ENCODE measurements around the gene ITPK1.
A peak's percentile ranks its signal among the peaks of the same experiment; 100 is the strongest.

Gene ITPK1

DNA sequence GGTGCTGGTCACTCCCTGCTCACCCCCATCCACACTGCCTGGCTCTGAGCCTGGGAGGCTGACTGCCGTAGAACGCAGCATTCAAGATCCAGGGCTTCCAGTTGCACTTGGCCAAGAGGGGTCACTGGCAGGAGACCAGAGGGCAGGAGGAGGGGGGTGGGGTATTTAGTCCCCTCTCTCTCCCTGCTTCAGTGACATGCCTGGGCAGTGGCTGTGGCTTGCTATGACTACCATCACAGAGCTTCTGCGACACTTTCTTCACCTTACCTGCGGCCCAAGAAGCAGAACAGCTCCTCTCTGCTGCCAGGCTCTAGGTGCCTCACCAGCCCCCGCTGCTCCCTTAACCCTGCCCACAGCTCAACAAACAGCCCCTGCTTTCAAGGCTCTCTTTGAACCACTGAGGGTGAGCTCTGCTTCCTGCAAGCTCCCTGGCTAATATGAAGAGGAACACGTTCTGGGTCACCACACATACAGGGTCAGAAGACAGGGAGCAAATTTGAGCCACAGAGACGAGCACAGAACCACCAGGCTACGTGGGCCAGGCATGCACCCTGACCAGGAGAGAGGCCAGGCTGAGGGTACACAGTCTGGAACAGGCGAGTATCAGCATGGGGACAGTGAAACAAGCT lies 55.7 kb downstream of the ITPK1 start:
- peak; percentile 14 for ATAC-seq
- TF ChIP-seq ISL1 (CRISPR knock-in tag; IDR thresholded peaks at IDR 0.05) (no peak), ZNF70 (CRISPR knock-in tag; IDR thresholded peaks at IDR 0.05) (no peak), ZFP30 (CRISPR knock-in tag; IDR thresholded peaks at IDR 0.05) (no peak), BACH2 (CRISPR knock-in tag; IDR thresholded peaks at IDR 0.05; ENCODE audit: borderline replicate concordance) (no peak), CSDC2 (CRISPR knock-in tag; IDR thresholded peaks at IDR 0.05) (no peak), ZNF8 (CRISPR knock-in tag; IDR thresholded peaks at IDR 0.05) (no peak), RARB (CRISPR knock-in tag; IDR thresholded peaks at IDR 0.05) (no peak), TOX (CRISPR knock-in tag; IDR thresholded peaks at IDR 0.05; ENCODE audit: borderline replicate concordance) (no peak), OSR1 (CRISPR knock-in tag; IDR thresholded peaks at IDR 0.05) (no peak), ZFP3 (CRISPR knock-in tag; IDR thresholded peaks at IDR 0.05) (no peak), GLIS3 (CRISPR knock-in tag; IDR thresholded peaks at IDR 0.05) (no peak), SNAI2 (CRISPR knock-in tag; IDR thresholded peaks at IDR 0.05) (no peak)
- TF ChIP-seq, protein P1, sequence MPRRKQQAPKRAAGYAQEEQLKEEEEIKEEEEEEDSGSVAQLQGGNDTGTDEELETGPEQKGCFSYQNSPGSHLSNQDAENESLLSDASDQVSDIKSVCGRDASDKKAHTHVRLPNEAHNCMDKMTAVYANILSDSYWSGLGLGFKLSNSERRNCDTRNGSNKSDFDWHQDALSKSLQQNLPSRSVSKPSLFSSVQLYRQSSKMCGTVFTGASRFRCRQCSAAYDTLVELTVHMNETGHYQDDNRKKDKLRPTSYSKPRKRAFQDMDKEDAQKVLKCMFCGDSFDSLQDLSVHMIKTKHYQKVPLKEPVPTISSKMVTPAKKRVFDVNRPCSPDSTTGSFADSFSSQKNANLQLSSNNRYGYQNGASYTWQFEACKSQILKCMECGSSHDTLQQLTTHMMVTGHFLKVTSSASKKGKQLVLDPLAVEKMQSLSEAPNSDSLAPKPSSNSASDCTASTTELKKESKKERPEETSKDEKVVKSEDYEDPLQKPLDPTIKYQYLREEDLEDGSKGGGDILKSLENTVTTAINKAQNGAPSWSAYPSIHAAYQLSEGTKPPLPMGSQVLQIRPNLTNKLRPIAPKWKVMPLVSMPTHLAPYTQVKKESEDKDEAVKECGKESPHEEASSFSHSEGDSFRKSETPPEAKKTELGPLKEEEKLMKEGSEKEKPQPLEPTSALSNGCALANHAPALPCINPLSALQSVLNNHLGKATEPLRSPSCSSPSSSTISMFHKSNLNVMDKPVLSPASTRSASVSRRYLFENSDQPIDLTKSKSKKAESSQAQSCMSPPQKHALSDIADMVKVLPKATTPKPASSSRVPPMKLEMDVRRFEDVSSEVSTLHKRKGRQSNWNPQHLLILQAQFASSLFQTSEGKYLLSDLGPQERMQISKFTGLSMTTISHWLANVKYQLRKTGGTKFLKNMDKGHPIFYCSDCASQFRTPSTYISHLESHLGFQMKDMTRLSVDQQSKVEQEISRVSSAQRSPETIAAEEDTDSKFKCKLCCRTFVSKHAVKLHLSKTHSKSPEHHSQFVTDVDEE (CRISPR knock-in tag; IDR thresholded peaks at IDR 0.05): no peak
- TF ChIP-seq, protein P2, sequence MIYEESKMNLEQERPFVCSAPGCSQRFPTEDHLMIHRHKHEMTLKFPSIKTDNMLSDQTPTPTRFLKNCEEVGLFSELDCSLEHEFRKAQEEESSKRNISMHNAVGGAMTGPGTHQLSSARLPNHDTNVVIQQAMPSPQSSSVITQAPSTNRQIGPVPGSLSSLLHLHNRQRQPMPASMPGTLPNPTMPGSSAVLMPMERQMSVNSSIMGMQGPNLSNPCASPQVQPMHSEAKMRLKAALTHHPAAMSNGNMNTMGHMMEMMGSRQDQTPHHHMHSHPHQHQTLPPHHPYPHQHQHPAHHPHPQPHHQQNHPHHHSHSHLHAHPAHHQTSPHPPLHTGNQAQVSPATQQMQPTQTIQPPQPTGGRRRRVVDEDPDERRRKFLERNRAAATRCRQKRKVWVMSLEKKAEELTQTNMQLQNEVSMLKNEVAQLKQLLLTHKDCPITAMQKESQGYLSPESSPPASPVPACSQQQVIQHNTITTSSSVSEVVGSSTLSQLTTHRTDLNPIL (CRISPR knock-in tag; IDR thresholded peaks at IDR 0.05; ENCODE audit: low read depth): no peak
- TF ChIP-seq, protein P3, sequence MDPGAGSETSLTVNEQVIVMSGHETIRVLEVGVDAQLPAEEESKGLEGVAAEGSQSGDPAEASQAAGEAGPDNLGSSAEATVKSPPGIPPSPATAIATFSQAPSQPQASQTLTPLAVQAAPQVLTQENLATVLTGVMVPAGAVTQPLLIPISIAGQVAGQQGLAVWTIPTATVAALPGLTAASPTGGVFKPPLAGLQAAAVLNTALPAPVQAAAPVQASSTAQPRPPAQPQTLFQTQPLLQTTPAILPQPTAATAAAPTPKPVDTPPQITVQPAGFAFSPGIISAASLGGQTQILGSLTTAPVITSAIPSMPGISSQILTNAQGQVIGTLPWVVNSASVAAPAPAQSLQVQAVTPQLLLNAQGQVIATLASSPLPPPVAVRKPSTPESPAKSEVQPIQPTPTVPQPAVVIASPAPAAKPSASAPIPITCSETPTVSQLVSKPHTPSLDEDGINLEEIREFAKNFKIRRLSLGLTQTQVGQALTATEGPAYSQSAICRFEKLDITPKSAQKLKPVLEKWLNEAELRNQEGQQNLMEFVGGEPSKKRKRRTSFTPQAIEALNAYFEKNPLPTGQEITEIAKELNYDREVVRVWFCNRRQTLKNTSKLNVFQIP (CRISPR knock-in tag; IDR thresholded peaks at IDR 0.05; ENCODE audit: borderline replicate concordance, low read depth): no peak
- TF ChIP-seq, protein P4, sequence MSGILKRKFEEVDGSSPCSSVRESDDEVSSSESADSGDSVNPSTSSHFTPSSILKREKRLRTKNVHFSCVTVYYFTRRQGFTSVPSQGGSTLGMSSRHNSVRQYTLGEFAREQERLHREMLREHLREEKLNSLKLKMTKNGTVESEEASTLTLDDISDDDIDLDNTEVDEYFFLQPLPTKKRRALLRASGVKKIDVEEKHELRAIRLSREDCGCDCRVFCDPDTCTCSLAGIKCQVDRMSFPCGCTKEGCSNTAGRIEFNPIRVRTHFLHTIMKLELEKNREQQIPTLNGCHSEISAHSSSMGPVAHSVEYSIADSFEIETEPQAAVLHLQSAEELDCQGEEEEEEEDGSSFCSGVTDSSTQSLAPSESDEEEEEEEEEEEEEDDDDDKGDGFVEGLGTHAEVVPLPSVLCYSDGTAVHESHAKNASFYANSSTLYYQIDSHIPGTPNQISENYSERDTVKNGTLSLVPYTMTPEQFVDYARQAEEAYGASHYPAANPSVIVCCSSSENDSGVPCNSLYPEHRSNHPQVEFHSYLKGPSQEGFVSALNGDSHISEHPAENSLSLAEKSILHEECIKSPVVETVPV (CRISPR knock-in tag; IDR thresholded peaks at IDR 0.05): no peak

DNA sequence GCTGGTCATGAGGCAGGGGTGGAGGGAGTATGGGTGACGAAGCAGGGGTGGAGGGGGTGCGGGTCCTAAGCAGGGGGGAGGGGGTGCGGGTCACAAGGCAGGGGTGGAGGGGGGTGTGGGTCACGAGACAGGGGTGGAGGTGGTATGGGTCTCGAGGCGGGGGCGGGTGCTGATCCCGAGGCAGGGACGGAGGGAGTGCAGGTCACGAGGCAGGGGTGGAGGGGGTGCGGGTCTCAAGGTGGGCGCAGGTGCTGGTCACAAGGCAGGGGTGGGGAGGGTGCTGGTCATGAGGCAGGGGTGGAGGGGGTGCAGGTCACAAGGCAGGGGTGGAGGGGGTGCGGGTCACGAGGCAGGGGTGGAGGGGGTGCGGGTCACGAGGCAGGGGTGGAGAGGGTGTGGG lies 56.5 kb downstream of the ITPK1 start:
- ATAC-seq: no peak
- TF ChIP-seq RARB (CRISPR knock-in tag; IDR thresholded peaks at IDR 0.05): no peak
- no peak for TF ChIP-seq ZNF565 (CRISPR knock-in tag; conservative IDR thresholded peaks at IDR 0.05; ENCODE audit: low read depth)
- TF ChIP-seq TCF4 (CRISPR knock-in tag; IDR thresholded peaks at IDR 0.05; ENCODE audit: borderline replicate concordance): no peak
- no peak for TF ChIP-seq ESRRG (CRISPR knock-in tag; IDR thresholded peaks at IDR 0.05)
- no peak for TF ChIP-seq GLIS3 (CRISPR knock-in tag; IDR thresholded peaks at IDR 0.05)
- TF ChIP-seq, protein P4 (CRISPR knock-in tag; IDR thresholded peaks at IDR 0.05): no peak
- no peak for TF ChIP-seq ZFP3 (CRISPR knock-in tag; IDR thresholded peaks at IDR 0.05)
- TF ChIP-seq ZNF8 (CRISPR knock-in tag; IDR thresholded peaks at IDR 0.05): no peak
- no peak for TF ChIP-seq ARNTL (CRISPR knock-in tag; IDR thresholded peaks at IDR 0.05; ENCODE audit: borderline replicate concordance, low read depth)
- TF ChIP-seq, protein P1 (CRISPR knock-in tag; IDR thresholded peaks at IDR 0.05): no peak
- no peak for TF ChIP-seq BACH2 (CRISPR knock-in tag; IDR thresholded peaks at IDR 0.05; ENCODE audit: borderline replicate concordance)
- TF ChIP-seq, protein P3 (CRISPR knock-in tag; IDR thresholded peaks at IDR 0.05; ENCODE audit: borderline replicate concordance, low read depth): no peak
- TF ChIP-seq SNAI2 (CRISPR knock-in tag; IDR thresholded peaks at IDR 0.05): no peak
